A549 (cell line): ENCODE results near the gene SHC1. TPM values are rescaled to one million over a fixed set of nuclear protein-coding genes. Genes with fewer than 3 reads are reported as not detected.

Experiments used
- ATAC-seq, 2 experiments: fragments of 200-7000 bp in 1 of 2; fragments of >200 bp in 1 of 2; cut with Nextera tagmentation in 1 of 2; cut with Tn5 transposase in 1 of 2; 3 replicates each; pipeline versions ENCODE4 v1.8.0 to v1.9.1; 2018 to 2020; ENCODE audit warnings: mild to moderate bottlenecking in 1 of 2, moderate library complexity in 1 of 2
- CTCF ChIA-PET: fragments of 300-600 bp; sonication (Branson Sonifier 250); formaldehyde crosslinking; extraction: SDS; loops from one replicate; lab custom pipeline; 2021; ENCODE audit warnings: antibody characterized with exemption, inconsistent platforms; lab: Yijun Ruan, JAX
- POLR2A ChIA-PET: fragments of 350-600 bp; formaldehyde crosslinking; extraction: SDS; loops from one replicate; lab custom pipeline; 2021; ENCODE audit warnings: antibody characterized with exemption, inconsistent platforms; lab: Yijun Ruan, JAX
- DNase-seq, 2 experiments: peaks; one replicate each; pipeline versions ENCODE4 v3.0.0 to v3.0.0-alpha.2; 2011 to 2016; ENCODE audit warnings: low read depth in 1 of 2, low spot score in 1 of 2
- FAIRE-seq: peaks from 2 replicates; lab custom pipeline; 2011; peaks lifted over from hg19 to GRCh38; lab: Jason Lieb, UNC
- H3K27ac ChIP-seq, 2 experiments: fragments of >200 bp; sonication (Bioruptor Twin); formaldehyde crosslinking; 3 replicates each; pipeline ENCODE4 v1.5.1; 2016 to 2017
- H3K4me1 ChIP-seq: fragments of >200 bp; sonication (Bioruptor Twin); formaldehyde crosslinking; 3 replicates; pipeline ENCODE4 v1.6.1; 2016
- H3K4me2 ChIP-seq: fragments of >200 bp; sonication (Bioruptor Twin); formaldehyde crosslinking; 3 replicates; pipeline ENCODE4 v1.6.1; 2016
- H3K4me3 ChIP-seq: fragments of >200 bp; sonication (Bioruptor Twin); formaldehyde crosslinking; 3 replicates; pipeline ENCODE4 v1.5.1; 2016
- H3K9me3 ChIP-seq: fragments of >200 bp; sonication (Bioruptor Twin); formaldehyde crosslinking; 3 replicates; pipeline ENCODE4 v1.6.1; 2016
- CEBPB ChIP-seq, 2 experiments: fragments of >200 bp in 1 of 2; sonication (Bioruptor Twin) in 1 of 2; formaldehyde crosslinking in 1 of 2; IDR thresholded peaks; 2 replicates each; pipeline ENCODE4 v1.6.1; 2012 to 2016
- CHD2 ChIP-seq: fragments of 150-350 bp; IDR thresholded peaks from 2 replicates; pipeline ENCODE4 v1.6.1; 2014; ENCODE audit warnings: low read length; ENCODE audit not compliant: partially characterized antibody
- HOXA7 ChIP-seq: fragments of 250-450 bp; sonication (Bioruptor Pico); IDR thresholded peaks from 2 replicates; pipeline ENCODE4 v1.5.0; 2020; ENCODE audit warnings: mild to moderate bottlenecking, moderate library complexity
- KDM5A ChIP-seq: fragments of 200-600 bp; sonication (generic); IDR thresholded peaks from 2 replicates; pipeline ENCODE4 v1.6.1; 2016; ENCODE audit warnings: antibody characterized with exemption, mild to moderate bottlenecking
- MAX ChIP-seq: IDR thresholded peaks from 2 replicates; pipeline ENCODE4 v1.6.1; 2012
- NFE2L2 ChIP-seq: fragments of 150-350 bp; conservative IDR thresholded peaks from 2 replicates; pipeline ENCODE4 v1.6.1; 2014; ENCODE audit warnings: low read length
- POLR2AphosphoS2 ChIP-seq: conservative IDR thresholded peaks from 2 replicates; pipeline ENCODE4 v1.6.1; 2012; ENCODE audit warnings: low read length, improper control_type of control experiment, inconsistent platforms
- RAD21 ChIP-seq, 2 experiments: fragments of >200 bp in 1 of 2; sonication (Bioruptor Twin) in 1 of 2; formaldehyde crosslinking in 1 of 2; IDR thresholded peaks in 1 of 2; conservative IDR thresholded peaks in 1 of 2; 2 replicates in 1 of 2; 3 replicates in 1 of 2; pipeline ENCODE4 v1.6.1; 2012 to 2018; ENCODE audit warnings: inconsistent platforms in 1 of 2
- REST ChIP-seq: fragments of 200-600 bp; sonication (generic); IDR thresholded peaks from 2 replicates; pipeline ENCODE4 v1.6.1; 2016; ENCODE audit warnings: antibody characterized with exemption, mild to moderate bottlenecking, moderate library complexity
- WGBS: methylation state at CpG from one replicate; pipeline ENCODE4 v1.1.6; 2017; ENCODE audit errors: missing lambda C conversion rate; 5-methylcytosine and 5-hydroxymethylcytosine counted together
- polyA plus RNA-seq, 4 experiments: library from polyadenylated mRNA; depleted of rRNA in 3 of 4; stranded (reverse); fragments of >200 nt; fragmentation: RNase III in 1 of 4; extraction: RNeasy Plus Mini Kit Qiagen cat#74134 plus additional on column Dnase treatment in 1 of 4; gene quantifications; 2 replicates in 3 of 4; 3 replicates in 1 of 4; pipeline ENCODE4 v1.2.3, GENCODE V29; 2011 to 2017
- TF ChIP-seq, protein P1 (sequence below): fragments of 450-650 bp; IDR thresholded peaks from 2 replicates; pipeline ENCODE4 v1.6.1; 2014; ENCODE audit warnings: antibody characterized with exemption
- TF ChIP-seq, protein P2 (sequence below): IDR thresholded peaks from 2 replicates; pipeline ENCODE4 v1.6.1; 2012; ENCODE audit warnings: low read depth, borderline replicate concordance

SHC1 gene
- polyA plus RNA-seq, 2 of the 4 experiments (the other 2 are of a cell fraction), result 118 to 174 TPM

DNA sequence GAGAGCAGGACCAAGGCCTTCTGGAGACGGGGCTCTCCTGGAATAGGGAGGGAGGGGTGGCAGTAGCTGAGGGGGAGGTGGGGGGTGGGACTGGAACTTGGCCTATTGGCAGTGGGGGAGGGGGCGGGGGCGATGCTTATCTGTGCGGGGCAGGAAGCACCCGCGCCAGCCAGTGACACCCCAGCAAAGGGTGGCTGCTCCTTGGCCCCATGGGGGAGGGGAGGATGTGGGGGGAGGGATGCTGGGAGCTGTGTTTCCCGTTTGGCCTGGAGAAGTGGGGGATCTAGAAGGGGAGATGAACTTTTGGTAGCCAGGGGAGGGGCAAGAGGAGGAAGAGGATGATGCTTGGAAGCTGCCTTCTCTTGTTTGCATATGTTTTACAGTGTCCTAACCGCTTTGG, 43.1 kb upstream of the SHC1 start (continued):
- no peak for TF ChIP-seq CHD2
- no peak for TF ChIP-seq POLR2AphosphoS2
- no peak for TF ChIP-seq KDM5A

DNA sequence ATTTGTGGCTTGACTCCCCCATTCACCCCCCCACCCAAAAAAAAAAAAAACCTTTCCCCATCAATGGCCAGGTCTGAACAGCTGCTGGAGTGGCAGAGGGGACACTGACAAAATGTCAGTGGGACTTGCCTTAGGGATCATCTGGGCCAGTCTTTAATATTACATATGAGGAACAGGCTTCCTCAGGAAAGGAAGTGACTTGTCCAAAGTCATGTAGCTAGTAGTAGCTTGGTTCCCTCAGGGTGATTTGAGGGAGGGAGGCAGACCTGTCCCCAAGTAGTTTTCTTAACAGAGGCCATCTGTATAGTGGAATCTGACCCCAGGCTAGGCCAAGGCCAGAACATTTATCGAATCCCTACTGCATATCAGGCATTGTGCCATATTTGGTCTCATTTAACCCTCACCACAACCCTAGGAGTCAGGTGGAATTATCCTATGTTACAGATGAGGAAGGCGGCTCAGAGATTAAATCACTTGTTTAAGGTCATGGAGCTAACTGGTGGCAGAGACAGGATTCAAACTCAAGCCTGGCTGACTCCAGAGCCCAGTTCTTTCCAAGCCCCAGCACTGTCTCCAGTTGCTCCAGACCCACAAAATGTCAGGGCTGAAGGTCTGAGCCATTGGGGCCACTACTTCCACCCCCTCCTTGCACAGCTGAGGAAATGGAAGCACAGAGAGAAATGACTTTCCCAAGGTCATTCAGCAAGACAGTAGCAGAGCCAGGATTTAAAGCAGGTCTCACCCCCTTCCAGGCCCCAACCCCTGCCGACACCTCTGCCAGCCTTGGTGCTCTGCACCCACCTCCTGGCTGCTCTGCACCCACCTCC, 42.4 kb upstream of the SHC1 start:
- POLR2A ChIA-PET, result interaction anchor here (0.6 to 0.7 kb wide), 2 partner anchors 35 to 174 kb away, joined by 11 to 12 read pairs; no protein-coding TSS in a partner anchor
- Histone ChIP-seq H3K4me2 (peak overlapping the region; percentile 59), H3K4me3 (no peak overlapping the region), H3K9me3 (no peaks in the 10 kb centered on the region), H3K27ac (peak overlapping the region; percentile 67 to 100; a peak in 5 of 6 replicates)
- WGBS, result 82% methylated on average over 3 of the region's 3 CpGs
- CTCF ChIA-PET, result no interaction called here
- no peak for ATAC-seq
- FAIRE-seq, result peak; percentile 13
- peak; percentile 40; the same call in 1 of the 2 replicates for TF ChIP-seq REST
- TF ChIP-seq NFE2L2, result no peak
- TF ChIP-seq, all 56 proteins: peak for 1
- no peak for DNase-seq
- H3K4me1 ChIP-seq, result peaks cover 88% of the 10 kb centered on the region

GRCh38 chr1:155012026-155012546, 41.5 kb upstream of the SHC1 start:
- Histone ChIP-seq H3K4me3 (no peak overlapping the region), H3K4me2 (peak overlapping the region; percentile 59), H3K9me3 (no peaks in the 10 kb centered on the region), H3K27ac (peak overlapping the region; percentile 67 to 100), H3K4me1 (peaks cover 93% of the 10 kb centered on the region)
- 22% methylated on average over 5 of the region's 9 CpGs for WGBS
- ChIA-PET POLR2A (interaction anchor here (0.6 kb wide), 1 partner anchor 10 kb away, joined by 4 read pairs; the partner anchor contains the start of gene ZBTB7B), CTCF (no interaction called here)
- peak in 1 of 2 experiments; percentile 59; a peak in 3 of 6 replicates for ATAC-seq
- peak in 1 of 2 experiments; percentile 86 for DNase-seq
- peak; percentile 58 for TF ChIP-seq MAX
- no peak for TF ChIP-seq RAD21 (conservative IDR thresholded peaks at IDR 0.05 in 1 of 2, IDR thresholded peaks at IDR 0.05 in 1 of 2)
- TF ChIP-seq, protein P1, sequence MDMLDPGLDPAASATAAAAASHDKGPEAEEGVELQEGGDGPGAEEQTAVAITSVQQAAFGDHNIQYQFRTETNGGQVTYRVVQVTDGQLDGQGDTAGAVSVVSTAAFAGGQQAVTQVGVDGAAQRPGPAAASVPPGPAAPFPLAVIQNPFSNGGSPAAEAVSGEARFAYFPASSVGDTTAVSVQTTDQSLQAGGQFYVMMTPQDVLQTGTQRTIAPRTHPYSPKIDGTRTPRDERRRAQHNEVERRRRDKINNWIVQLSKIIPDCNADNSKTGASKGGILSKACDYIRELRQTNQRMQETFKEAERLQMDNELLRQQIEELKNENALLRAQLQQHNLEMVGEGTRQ, result peak; percentile 60
- TF ChIP-seq, protein P2, sequence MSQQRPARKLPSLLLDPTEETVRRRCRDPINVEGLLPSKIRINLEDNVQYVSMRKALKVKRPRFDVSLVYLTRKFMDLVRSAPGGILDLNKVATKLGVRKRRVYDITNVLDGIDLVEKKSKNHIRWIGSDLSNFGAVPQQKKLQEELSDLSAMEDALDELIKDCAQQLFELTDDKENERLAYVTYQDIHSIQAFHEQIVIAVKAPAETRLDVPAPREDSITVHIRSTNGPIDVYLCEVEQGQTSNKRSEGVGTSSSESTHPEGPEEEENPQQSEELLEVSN, result 0 out of 2 replicates have a peak, but pooled peaks have one; percentile 43
- FAIRE-seq, result no peak

GRCh38 chr1:155011437-155012025, 41.0 kb upstream of the SHC1 start:
- H3K27ac ChIP-seq, result peak overlapping the region; percentile 67 to 100
- WGBS, result 93% methylated on average over 3 of the region's 6 CpGs
- no peaks in the 10 kb centered on the region for H3K9me3 ChIP-seq
- FAIRE-seq (no peak), DNase-seq (no peak), ATAC-seq (no peak; a peak in 2 of 6 replicates)
- no peak for TF ChIP-seq HOXA7
- TF ChIP-seq CEBPB (IDR thresholded peaks at IDR 0.05), result no peak
- no peak for TF ChIP-seq REST
- H3K4me2 ChIP-seq, result peak overlapping the region; percentile 59
- ChIA-PET CTCF (interaction anchor here (1.3 kb wide), 1 partner anchor 73 kb away, joined by 3 read pairs; no protein-coding TSS in a partner anchor), POLR2A (no interaction called here)
- H3K4me1 ChIP-seq, result peaks cover 93% of the 10 kb centered on the region
- H3K4me3 ChIP-seq, result no peak overlapping the region
